Aorta (tissue), 5 donors: ENCODE measurements around the gene KCNIP1. TPM values are rescaled to one million over a fixed set of nuclear protein-coding genes. Genes with fewer than 3 reads are reported as not detected.

Experiments used
- ATAC-seq: fragments of 200-7000 bp; cut with Tn5 transposase; one replicate; pipeline ENCODE4 v1.9.1; 2022; ENCODE audit warnings: moderate library complexity; ENCODE audit not compliant: low FRiP score
- DNase-seq, 2 donors: peaks; one replicate each; pipeline ENCODE4 v3.0.0-alpha.2; 2020
- H3K27ac ChIP-seq, 2 donors: one replicate each; pipeline ENCODE4 v1.5.1; 2013; ENCODE audit warnings: low read length in 2 of 2, mild to moderate bottlenecking in 2 of 2, moderate library complexity in 2 of 2, control low read depth in 1 of 2, inconsistent platforms in 1 of 2, low read depth in 1 of 2
- H3K27me3 ChIP-seq, 2 donors: one replicate each; pipeline ENCODE4 v1.6.1; 2013; ENCODE audit warnings: control low read depth in 1 of 2, low read length in 1 of 2, mild to moderate bottlenecking in 1 of 2, moderate library complexity in 1 of 2; ENCODE audit not compliant: insufficient read depth in 2 of 2, control insufficient read depth in 1 of 2
- H3K36me3 ChIP-seq, 2 donors: one replicate each; pipeline ENCODE4 v1.6.1; 2013; ENCODE audit warnings: control low read depth in 1 of 2, low read length in 1 of 2, mild to moderate bottlenecking in 1 of 2; ENCODE audit not compliant: insufficient read depth in 2 of 2, control insufficient read depth in 1 of 2
- H3K4me1 ChIP-seq, 2 donors: one replicate each; pipeline ENCODE4 v1.6.1; 2013; ENCODE audit warnings: low read length in 2 of 2, control low read depth in 1 of 2, mild to moderate bottlenecking in 1 of 2, moderate library complexity in 1 of 2; ENCODE audit not compliant: insufficient read depth in 2 of 2, control insufficient read depth in 1 of 2
- H3K4me3 ChIP-seq, 2 donors: one replicate each; pipeline ENCODE4 v1.5.1; 2013; ENCODE audit warnings: low read length in 2 of 2, control low read depth in 1 of 2, mild to moderate bottlenecking in 1 of 2
- H3K9me3 ChIP-seq: one replicate; pipeline ENCODE4 v1.6.1; 2013; ENCODE audit warnings: mild to moderate bottlenecking, low read length; ENCODE audit not compliant: control insufficient read depth
- WGBS, 2 donors: extraction: QIAGEN DNeasy Blood & Tissue Kit; methylation state at CpG; one replicate each; pipeline ENCODE4 v1.1.7; 2013; 5-methylcytosine and 5-hydroxymethylcytosine counted together
- intact Hi-C, 2 donors: fragments of 100-400 bp; cut with DNase I; formaldehyde crosslinking; loops; one replicate each; pipeline versions ENCODE4 v1.14.2 to v1.15.0; 2022
- polyA plus RNA-seq, 2 donors: library from polyadenylated mRNA; stranded (reverse); fragments of 200-250 nt; gene quantifications; one replicate each; pipeline ENCODE4 v1.2.3, GENCODE V29; 2013
- total RNA-seq, 2 donors: library from RNA; stranded (reverse); fragmentation: NEBNext Ultra II Directional; extraction: Animal tissue kit (Norgen Biotek cat#: 25700); gene quantifications; one replicate each; pipeline ENCODE4 v1.2.1, GENCODE V29; 2021
- donor health status: healthy with polysubstance abuse.
- donor health status: Bipolar disorder and iron deficiency.
- donor health status: DM: no; HTN: no; CAD: no.
- donor health status: DM: no; HTN: no; CAD: no.
- donor health status: DM: yes; HTN: yes; CAD: no.

Gene KCNIP1
- total and polyA plus RNA-seq, 4 donors = 0.42 TPM; not detected in 3

DNA sequence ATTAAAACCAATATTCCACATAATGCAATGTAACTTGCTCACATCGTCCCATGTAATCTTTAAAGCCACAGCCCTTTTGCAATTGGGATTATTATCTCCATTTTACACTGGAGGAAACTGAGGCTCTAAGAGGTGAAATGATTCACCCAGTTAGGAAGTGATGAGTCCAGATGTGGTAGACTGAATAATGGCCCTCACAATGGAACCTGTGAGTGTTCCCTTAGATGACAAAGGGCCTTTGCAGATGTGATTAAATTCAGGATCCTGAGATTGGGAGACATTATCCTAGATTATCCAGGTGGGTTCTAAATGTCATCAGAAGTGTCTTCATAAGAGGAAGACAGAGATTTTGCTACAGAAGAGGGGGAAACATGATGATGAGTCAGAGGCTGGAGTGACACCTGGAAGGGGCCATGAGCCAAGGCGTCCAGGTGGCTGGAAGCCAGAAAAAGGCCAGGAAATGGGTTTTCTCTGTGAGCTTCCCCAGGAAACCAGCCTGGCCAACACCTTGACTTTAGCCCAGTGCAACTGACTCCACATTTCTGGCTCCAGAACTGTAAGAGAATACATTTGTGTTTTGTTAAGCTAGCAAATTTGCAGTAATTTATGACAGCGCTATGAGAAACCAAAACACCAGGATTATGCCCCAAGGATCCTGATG, 139.1 kb downstream of the KCNIP1 start:
- no peak for DNase-seq
- no peak for ATAC-seq
- Histone ChIP-seq H3K4me3 (no peak overlapping the region), H3K9me3 (no peaks in the 10 kb centered on the region), H3K36me3 (no peaks in the 10 kb centered on the region), H3K27me3 (no peaks in the 10 kb centered on the region), H3K4me1 (no peaks in the 10 kb centered on the region), H3K27ac (no peak overlapping the region)
- WGBS, 2 donors = 61% methylated on average over 3 of the region's 3 CpGs
- intact Hi-C loops = no loop called here

DNA sequence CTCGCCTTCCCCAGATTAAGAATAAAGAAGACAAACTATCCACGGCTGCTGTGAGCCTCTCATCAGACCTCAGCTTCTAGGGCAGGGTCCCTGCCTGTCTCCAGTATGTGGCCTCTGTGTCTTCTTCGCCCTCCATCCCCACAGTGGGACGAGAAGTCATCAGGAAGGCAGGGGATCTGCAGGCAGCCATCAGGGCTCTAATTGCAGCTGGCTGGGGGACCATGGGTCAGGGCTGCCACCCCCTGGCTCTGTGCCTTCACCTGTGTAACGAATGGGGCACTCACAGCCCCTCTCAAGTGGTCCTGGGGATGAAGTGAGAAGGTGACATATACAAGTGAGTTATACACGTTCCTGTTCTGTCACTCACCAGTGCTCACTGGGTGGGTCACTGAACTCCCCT, 139.8 kb downstream of the KCNIP1 start:
- DNase-seq (no peak), ATAC-seq (no peak)
- Histone ChIP-seq H3K4me3 (no peak overlapping the region), H3K36me3 (no peaks in the 10 kb centered on the region), H3K27ac (no peak overlapping the region), H3K4me1 (no peaks in the 10 kb centered on the region), H3K9me3 (no peaks in the 10 kb centered on the region), H3K27me3 (no peaks in the 10 kb centered on the region)
- 71 to 72% methylated on average over 6 of the region's 6 CpGs for WGBS, 2 donors
- intact Hi-C loops = no loop called here

DNA sequence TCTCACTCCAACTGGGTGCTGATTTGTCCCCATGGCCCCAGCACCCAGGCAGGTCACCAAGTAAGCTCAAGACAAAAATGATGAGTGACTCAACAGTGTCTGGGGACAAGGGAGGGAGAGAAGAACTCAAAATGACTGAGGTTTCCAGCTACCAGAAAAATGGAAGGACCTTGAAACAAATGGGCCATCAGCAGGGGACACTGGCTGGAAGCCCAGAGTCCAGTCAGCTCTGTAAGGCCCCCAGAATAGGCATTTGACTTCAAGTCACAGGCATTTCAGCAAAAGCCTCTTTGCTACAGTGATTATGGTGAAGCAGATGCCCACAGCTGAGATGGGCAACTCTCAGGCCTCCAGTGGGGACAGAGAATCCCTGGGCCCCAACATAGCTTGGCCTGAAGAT, 140.7 kb downstream of the KCNIP1 start:
- no peaks in the 10 kb centered on the region for H3K36me3 ChIP-seq
- no peaks in the 10 kb centered on the region for H3K27me3 ChIP-seq
- DNase-seq (no peak), ATAC-seq (no peak)
- H3K27ac ChIP-seq = no peak overlapping the region
- no peaks in the 10 kb centered on the region for H3K4me1 ChIP-seq
- H3K9me3 ChIP-seq = no peaks in the 10 kb centered on the region
- intact Hi-C loops = no loop called here
- no peak overlapping the region for H3K4me3 ChIP-seq

DNA sequence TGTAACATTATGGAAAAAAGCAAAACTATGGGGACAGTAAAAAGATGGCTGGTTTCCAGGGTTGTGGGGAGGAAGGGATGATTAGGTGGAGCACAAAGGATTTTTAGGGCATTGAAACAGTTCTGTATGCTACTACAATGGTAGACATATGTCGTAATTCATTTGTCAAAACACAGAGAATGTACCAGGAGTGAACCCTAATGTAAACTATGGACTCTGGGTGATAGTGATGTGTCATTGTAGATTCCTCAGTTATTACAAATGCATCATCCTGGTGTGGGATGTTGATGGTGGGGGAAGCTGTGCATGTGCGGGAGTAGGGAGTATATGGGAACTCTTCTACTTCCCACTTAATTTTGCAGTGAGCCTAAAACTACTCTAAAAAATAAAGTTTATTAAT, 144.7 kb downstream of the KCNIP1 start:
- ATAC-seq = no peak
- intact Hi-C loops = no loop called here
- Histone ChIP-seq H3K36me3 (no peaks in the 10 kb centered on the region), H3K27me3 (no peaks in the 10 kb centered on the region), H3K4me1 (no peaks in the 10 kb centered on the region), H3K27ac (no peak overlapping the region), H3K9me3 (no peaks in the 10 kb centered on the region), H3K4me3 (no peak overlapping the region)
- WGBS, 2 donors = 88 to 90% methylated on average over 2 of the region's 2 CpGs
- DNase-seq = no peak

DNA sequence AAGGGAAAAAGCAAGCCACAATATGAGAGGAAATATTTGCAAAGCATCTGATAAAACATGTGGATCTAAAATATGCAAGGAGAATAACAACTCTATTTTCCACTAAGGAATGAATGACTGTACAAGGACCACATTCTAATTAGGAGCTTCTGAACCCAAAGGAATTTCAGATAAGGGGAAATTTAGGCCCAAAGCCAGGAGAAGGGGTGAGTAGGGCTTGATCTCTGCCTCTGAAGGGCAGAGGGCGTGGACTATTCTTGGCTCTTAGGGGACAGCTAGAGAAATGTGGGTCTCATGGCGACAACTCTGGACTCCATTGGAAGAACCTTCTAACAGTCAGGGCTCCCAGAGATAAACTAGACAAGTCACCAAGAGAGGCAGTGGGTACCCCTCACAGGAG, 147.0 kb downstream of the KCNIP1 start:
- no peak overlapping the region for H3K27ac ChIP-seq
- no peaks in the 10 kb centered on the region for H3K4me1 ChIP-seq
- H3K4me3 ChIP-seq = no peak overlapping the region
- no peaks in the 10 kb centered on the region for H3K27me3 ChIP-seq
- no peak for ATAC-seq
- DNase-seq = no peak
- no peaks in the 10 kb centered on the region for H3K36me3 ChIP-seq
- no peaks in the 10 kb centered on the region for H3K9me3 ChIP-seq
- intact Hi-C loops = no loop called here
- WGBS, 2 donors = 82 to 86% methylated on average over 2 of the region's 2 CpGs

DNA sequence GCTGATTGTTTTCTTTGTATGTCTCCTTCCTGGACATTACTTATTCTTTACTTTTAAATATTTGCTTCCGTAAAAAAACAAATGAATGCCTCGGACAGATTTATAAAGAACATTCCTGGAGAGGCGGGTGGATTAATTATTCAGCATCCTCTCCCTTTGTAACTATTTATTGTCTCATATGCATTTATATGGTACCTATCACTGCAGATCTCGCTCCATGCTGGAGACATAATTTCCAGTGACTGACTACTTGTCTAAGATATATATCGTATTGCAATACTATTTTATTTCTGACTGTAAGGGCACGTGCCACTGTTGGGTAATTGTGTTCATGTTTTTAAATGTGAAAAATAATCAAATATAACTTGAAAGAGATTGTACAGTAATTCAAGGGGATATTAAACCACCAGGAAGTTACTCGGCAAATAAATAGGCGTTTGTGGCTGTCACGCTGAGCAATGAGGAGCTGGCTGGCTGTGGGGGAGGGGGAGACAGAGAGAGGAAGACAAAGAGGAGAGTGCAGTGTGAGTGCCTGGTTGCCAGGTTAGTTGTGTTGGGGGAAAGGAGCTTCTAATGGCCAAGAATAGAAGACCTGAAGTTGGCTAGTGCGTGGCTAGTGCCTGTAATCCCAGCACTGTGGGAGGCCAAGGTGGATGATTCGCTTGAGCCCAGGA, 147.9 kb downstream of the KCNIP1 start:
- intact Hi-C loops = no loop called here
- Histone ChIP-seq H3K27me3 (no peaks in the 10 kb centered on the region), H3K36me3 (no peaks in the 10 kb centered on the region), H3K9me3 (no peaks in the 10 kb centered on the region), H3K4me1 (no peaks in the 10 kb centered on the region), H3K27ac (no peak overlapping the region), H3K4me3 (no peak overlapping the region)
- no peak for DNase-seq
- no peak for ATAC-seq
- 57 to 61% methylated on average over 11 of the region's 11 CpGs for WGBS, 2 donors

DNA sequence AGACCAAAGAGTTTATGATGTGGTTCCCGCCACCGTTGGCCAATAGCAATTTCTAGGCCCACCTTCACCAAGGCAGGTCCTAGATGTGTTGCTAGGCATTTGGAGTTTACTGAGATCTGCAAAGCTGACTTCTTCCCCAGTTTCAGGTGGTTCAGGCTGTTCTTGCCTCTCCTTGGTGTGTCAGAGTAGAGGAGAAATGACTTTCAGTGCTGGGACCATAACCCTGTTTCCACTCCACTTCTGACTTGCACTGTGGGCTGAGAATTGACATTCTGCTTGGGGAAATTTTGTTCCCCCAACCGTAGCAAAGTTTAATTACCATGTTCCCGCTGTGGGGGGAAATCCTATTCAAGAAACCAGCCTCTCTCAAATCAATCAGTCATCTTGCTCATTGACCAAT, 151.7 kb downstream of the KCNIP1 start:
- H3K4me1 ChIP-seq = no peaks in the 10 kb centered on the region
- H3K9me3 ChIP-seq = no peaks in the 10 kb centered on the region
- ATAC-seq = no peak
- H3K27me3 ChIP-seq = no peaks in the 10 kb centered on the region
- intact Hi-C loops = no loop called here
- no peak for DNase-seq
- H3K27ac ChIP-seq = no peak overlapping the region
- H3K36me3 ChIP-seq = no peaks in the 10 kb centered on the region
- WGBS, 2 donors = 91 to 94% methylated on average over 4 of the region's 4 CpGs
- no peak overlapping the region for H3K4me3 ChIP-seq

DNA sequence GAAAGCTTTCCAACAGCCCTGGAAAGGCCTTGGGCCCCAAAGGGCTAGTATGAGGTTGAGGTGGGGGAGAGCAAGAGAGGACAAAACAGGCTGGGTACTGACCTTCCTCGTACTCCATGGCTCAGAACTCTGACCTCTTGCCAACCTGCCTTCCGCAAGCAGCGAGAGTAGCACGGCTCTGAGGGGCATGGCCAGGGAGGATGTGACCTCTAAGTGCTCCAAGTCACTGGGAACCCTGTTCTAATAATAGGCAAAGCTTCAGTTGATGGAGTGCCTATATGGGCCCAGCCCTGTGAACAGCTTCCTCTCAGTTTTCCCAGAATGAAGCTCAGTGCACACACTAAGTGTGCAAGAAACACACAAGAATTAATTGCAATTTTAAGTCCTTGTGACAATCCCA, 152.1 kb downstream of the KCNIP1 start:
- H3K36me3 ChIP-seq = no peaks in the 10 kb centered on the region
- H3K27me3 ChIP-seq = no peaks in the 10 kb centered on the region
- H3K27ac ChIP-seq = no peak overlapping the region
- no peak for DNase-seq
- no peaks in the 10 kb centered on the region for H3K4me1 ChIP-seq
- 64 to 73% methylated on average over 4 of the region's 4 CpGs for WGBS, 2 donors
- intact Hi-C loops = no loop called here
- ATAC-seq = no peak
- H3K9me3 ChIP-seq = no peaks in the 10 kb centered on the region
- H3K4me3 ChIP-seq = no peak overlapping the region

DNA sequence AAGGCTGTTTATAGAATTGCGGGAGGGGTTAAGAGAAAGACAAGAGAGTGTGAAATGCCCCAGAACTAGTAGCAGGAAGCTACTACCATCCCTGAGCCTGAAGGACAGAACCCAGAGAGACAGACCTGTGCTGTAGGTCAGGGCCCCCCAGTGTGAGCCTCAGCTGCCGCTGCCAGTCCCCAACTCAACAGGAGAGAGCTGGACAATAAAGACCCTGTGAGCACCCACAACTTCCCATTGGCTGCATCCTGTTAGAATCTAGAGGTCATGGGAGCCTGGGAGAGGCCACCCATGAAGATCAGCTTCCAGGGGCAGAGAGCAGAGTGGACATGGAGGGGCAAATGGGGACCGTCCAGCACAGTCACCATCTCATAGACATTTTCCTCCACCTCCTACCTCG, 152.5 kb downstream of the KCNIP1 start:
- 79 to 83% methylated on average over 4 of the region's 4 CpGs for WGBS, 2 donors
- H3K4me1 ChIP-seq = no peaks in the 10 kb centered on the region
- H3K4me3 ChIP-seq = no peak overlapping the region
- intact Hi-C loops = no loop called here
- no peak for ATAC-seq
- no peak overlapping the region for H3K27ac ChIP-seq
- no peaks in the 10 kb centered on the region for H3K9me3 ChIP-seq
- DNase-seq = no peak
- no peaks in the 10 kb centered on the region for H3K27me3 ChIP-seq
- no peaks in the 10 kb centered on the region for H3K36me3 ChIP-seq
